Mucosa of rectum (tissue), 2 donors: ENCODE data around the gene ASCC3.

Experiments used
- H3K27ac ChIP-seq, 2 donors: one replicate each; pipeline ENCODE4 v1.7.0; 2013; ENCODE audit warnings: inconsistent platforms in 2 of 2, low read depth in 2 of 2, low read length in 2 of 2
- H3K27me3 ChIP-seq, 2 donors: one replicate each; pipeline ENCODE4 v1.7.0; 2013; ENCODE audit warnings: low read length in 2 of 2; ENCODE audit not compliant: control insufficient read depth in 2 of 2, insufficient read depth in 2 of 2
- H3K36me3 ChIP-seq, 2 donors: one replicate each; pipeline ENCODE4 v1.7.0; 2013; ENCODE audit warnings: low read length in 2 of 2; ENCODE audit not compliant: control insufficient read depth in 2 of 2, insufficient read depth in 2 of 2
- H3K4me1 ChIP-seq, 2 donors: one replicate each; pipeline ENCODE4 v1.7.0; 2013; ENCODE audit warnings: low read length in 2 of 2, mild to moderate bottlenecking in 1 of 2; ENCODE audit not compliant: control insufficient read depth in 2 of 2, insufficient read depth in 2 of 2
- H3K4me3 ChIP-seq, 2 donors: one replicate each; pipeline ENCODE4 v1.7.0; 2013; ENCODE audit warnings: low read length in 2 of 2
- H3K9ac ChIP-seq, 2 donors: one replicate each; pipeline ENCODE4 v1.7.0; 2013; ENCODE audit warnings: low read length in 2 of 2, low read depth in 1 of 2, mild to moderate bottlenecking in 1 of 2
- H3K9me3 ChIP-seq, 2 donors: one replicate each; pipeline ENCODE4 v1.7.0; 2013; ENCODE audit warnings: low read length in 2 of 2; ENCODE audit not compliant: control insufficient read depth in 2 of 2
- donor health status: healthy.
- donor health status: Normal muscosa, but diverticular disease.

Gene ASCC3

GRCh38 chr6:100889351-100889750, 8.2 kb upstream of the ASCC3 start:
- no peaks in the 10 kb centered on the region for H3K27me3 ChIP-seq
- H3K27ac ChIP-seq = no peak overlapping the region
- no peaks in the 10 kb centered on the region for H3K9me3 ChIP-seq
- no peak overlapping the region for H3K4me3 ChIP-seq
- no peaks in the 10 kb centered on the region for H3K4me1 ChIP-seq
- H3K9ac ChIP-seq = no peak overlapping the region
- no peaks in the 10 kb centered on the region for H3K36me3 ChIP-seq

DNA sequence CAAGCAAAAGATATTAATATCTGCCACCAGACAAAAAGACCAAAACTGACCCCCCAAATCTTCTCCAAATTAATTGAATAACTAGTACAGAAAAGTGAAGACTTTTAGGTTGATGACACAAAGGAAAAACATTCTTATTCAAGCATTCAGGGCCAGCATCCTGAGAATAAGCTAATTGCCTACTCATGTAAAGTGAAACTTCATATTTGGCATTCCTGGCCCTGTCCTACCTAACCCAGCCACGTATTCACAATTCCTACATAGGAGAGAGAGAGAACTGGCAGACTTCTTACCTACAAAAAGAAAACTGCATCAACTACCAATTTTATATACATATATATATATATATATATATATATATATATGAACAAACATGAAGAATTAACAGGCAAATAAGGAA, 4.9 kb upstream of the ASCC3 start:
- no peak overlapping the region for H3K9ac ChIP-seq
- no peaks in the 10 kb centered on the region for H3K9me3 ChIP-seq
- H3K27me3 ChIP-seq = no peaks in the 10 kb centered on the region
- no peak overlapping the region for H3K27ac ChIP-seq
- H3K4me3 ChIP-seq = no peak overlapping the region
- no peaks in the 10 kb centered on the region for H3K4me1 ChIP-seq
- no peaks in the 10 kb centered on the region for H3K36me3 ChIP-seq

DNA sequence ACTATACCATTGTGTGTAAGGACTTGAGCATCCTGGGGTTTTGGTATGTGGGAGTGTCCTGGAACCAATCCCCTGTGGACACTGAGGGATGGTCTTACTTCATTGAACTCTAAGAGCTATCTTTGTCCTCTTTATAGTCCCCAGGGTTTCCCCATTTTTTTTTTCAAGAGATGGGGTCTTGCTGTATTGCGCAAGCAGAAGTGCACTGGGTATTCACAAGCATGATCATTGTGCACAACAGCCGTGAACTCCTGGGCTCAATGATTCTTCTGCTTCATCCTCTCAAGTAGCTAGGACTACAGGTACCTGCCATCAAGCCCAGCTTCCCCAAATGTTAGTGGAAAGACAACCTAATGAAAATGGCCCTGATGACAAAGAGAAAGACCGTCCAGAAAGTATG, 2.2 kb upstream of the ASCC3 start:
- H3K4me1 ChIP-seq = peaks cover 0 to 4% of the 10 kb centered on the region in 2 donors
- H3K36me3 ChIP-seq = no peaks in the 10 kb centered on the region
- H3K4me3 ChIP-seq = no peak overlapping the region

DNA sequence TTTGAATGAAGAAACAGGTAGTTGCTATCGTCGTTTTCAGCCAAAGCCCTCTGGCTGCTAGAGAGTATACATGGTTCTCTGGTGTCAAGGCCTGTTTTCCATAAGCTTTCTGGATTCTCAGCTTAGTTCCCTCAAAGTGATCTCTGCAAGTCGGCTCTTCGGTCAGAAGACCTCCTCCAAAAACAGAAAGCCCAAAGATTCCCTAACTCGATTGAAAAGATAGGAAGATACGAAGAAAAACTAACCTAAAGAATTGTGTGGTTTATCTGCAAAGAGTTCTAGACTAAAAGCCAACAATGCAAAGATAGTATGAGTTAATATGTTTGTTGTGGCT, 545 bp upstream of the ASCC3 start:
- Histone ChIP-seq H3K9me3 (no peaks in the 10 kb centered on the region), H3K27me3 (no peaks in the 10 kb centered on the region), H3K36me3 (no peaks in the 10 kb centered on the region), H3K9ac (peak overlapping the region; percentile 81 to 87), H3K4me1 (peaks cover 0 to 4% of the 10 kb centered on the region in 2 donors), H3K4me3 (peak overlapping the region; percentile 94), H3K27ac (peak overlapping the region; percentile 94 to 95)

More for the DNA sequence above, 2.2 kb upstream of the ASCC3 start:
- Histone ChIP-seq H3K9me3 (no peaks in the 10 kb centered on the region), H3K27ac (no peak overlapping the region), H3K9ac (no peak overlapping the region), H3K27me3 (no peaks in the 10 kb centered on the region)

GRCh38 chr6:100880149-100880852, 828 bp downstream of the ASCC3 start:
- Histone ChIP-seq H3K27ac (peak overlapping the region; percentile 94 to 95), H3K36me3 (no peaks in the 10 kb centered on the region), H3K9ac (peak overlapping the region; percentile 81 to 87), H3K9me3 (no peaks in the 10 kb centered on the region), H3K4me3 (peak overlapping the region; percentile 94), H3K27me3 (no peaks in the 10 kb centered on the region), H3K4me1 (peaks cover 0 to 4% of the 10 kb centered on the region in 2 donors)

DNA sequence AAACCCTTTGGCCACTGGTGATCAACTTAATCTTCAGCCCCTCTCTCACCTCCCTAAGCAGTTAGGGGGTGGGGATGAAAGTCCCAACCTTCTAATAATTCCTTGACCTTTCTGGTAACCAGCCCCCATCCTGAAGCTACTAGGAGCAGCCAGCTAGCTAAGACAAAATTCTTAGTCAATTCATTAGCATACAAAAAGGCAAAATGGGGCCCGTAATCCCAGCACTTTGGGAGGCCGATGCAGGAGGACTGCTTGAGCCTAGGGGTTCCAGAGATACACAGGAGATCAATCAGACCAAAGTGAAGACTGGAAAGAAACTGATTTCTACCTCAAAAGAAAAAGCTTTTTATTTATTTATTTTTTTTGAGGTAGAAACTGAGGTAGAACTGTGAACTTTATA, 1.8 kb downstream of the ASCC3 start:
- Histone ChIP-seq H3K4me1 (peaks cover 0 to 4% of the 10 kb centered on the region in 2 donors), H3K4me3 (no peak overlapping the region)

GRCh38 chr6:100877851-100878250, 3.3 kb downstream of the ASCC3 start:
- no peak overlapping the region for H3K9ac ChIP-seq
- H3K4me3 ChIP-seq = no peak overlapping the region
- peaks cover 0 to 4% of the 10 kb centered on the region in 2 donors for H3K4me1 ChIP-seq
- H3K36me3 ChIP-seq = no peaks in the 10 kb centered on the region
- H3K27ac ChIP-seq = no peak overlapping the region
- H3K27me3 ChIP-seq = no peaks in the 10 kb centered on the region
- no peaks in the 10 kb centered on the region for H3K9me3 ChIP-seq

More for the DNA sequence above, 1.8 kb downstream of the ASCC3 start:
- Histone ChIP-seq H3K9ac (no peak overlapping the region), H3K9me3 (no peaks in the 10 kb centered on the region), H3K27me3 (no peaks in the 10 kb centered on the region), H3K27ac (no peak overlapping the region), H3K36me3 (no peaks in the 10 kb centered on the region)

DNA sequence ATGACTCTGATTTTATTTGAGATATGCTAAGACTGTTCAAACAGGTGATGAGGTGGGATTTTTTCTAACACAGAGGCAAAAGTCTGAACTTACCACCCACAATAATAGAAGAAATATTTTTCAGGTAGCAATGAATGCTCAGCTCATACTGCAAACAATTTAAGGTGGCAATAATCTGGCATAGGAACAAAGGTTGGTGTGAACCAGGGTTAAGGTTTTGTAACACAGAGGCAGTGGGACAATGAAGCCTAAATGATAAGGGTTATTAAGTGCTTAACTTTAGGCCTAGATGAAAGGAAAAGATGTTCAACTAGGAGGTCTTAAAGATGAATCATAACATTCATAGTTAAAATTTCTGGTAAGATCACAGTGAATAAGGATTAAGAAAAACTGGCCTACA, 4.9 kb downstream of the ASCC3 start:
- H3K27me3 ChIP-seq = no peaks in the 10 kb centered on the region
- H3K9me3 ChIP-seq = no peaks in the 10 kb centered on the region
- no peaks in the 10 kb centered on the region for H3K36me3 ChIP-seq
- no peak overlapping the region for H3K27ac ChIP-seq
- H3K9ac ChIP-seq = no peak overlapping the region
- H3K4me1 ChIP-seq = peaks cover 0 to 4% of the 10 kb centered on the region in 2 donors
- no peak overlapping the region for H3K4me3 ChIP-seq

GRCh38 chr6:100865525-100865924, 15.6 kb downstream of the ASCC3 start:
- H3K4me1 ChIP-seq = no peaks in the 10 kb centered on the region
- no peak overlapping the region for H3K4me3 ChIP-seq
- no peaks in the 10 kb centered on the region for H3K27me3 ChIP-seq
- H3K9ac ChIP-seq = no peak overlapping the region
- no peaks in the 10 kb centered on the region for H3K9me3 ChIP-seq
- no peak overlapping the region for H3K27ac ChIP-seq
- H3K36me3 ChIP-seq = peaks cover 5 to 23% of the 10 kb centered on the region in 2 donors

DNA sequence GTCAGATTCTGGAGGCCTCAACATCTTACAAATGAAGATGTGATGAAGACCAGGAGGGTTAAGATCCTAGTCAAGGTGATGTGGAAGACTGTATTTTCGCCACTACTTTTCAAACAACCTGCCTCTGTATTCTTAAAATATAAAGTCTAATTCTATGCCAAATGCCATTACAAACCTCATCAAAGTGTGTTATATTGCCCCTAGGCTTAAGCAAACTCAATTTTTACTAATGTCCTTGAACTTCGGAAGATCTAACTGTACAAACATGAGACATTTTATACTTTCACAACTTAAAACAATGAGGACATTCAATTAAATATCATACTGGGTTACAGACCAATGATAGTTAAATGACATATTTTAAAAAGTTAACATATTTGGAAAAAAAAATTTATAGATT, 19.1 kb downstream of the ASCC3 start:
- no peak overlapping the region for H3K4me3 ChIP-seq
- no peaks in the 10 kb centered on the region for H3K9me3 ChIP-seq
- no peak overlapping the region for H3K27ac ChIP-seq
- peaks cover 0 to 26% of the 10 kb centered on the region in 2 donors for H3K36me3 ChIP-seq
- H3K4me1 ChIP-seq = no peaks in the 10 kb centered on the region
- no peak overlapping the region for H3K9ac ChIP-seq
- H3K27me3 ChIP-seq = no peaks in the 10 kb centered on the region
